Measurements from ENCODE around the gene SP2. TPM values are rescaled to one million over a fixed set of nuclear protein-coding genes. Genes with fewer than 3 reads are reported as not detected.
A peak's percentile ranks its signal among the peaks of the same experiment; 100 is the strongest.

SP2 gene
- polyA plus RNA-seq, 3 donors = 3.1 to 26.7 (median 6.8) TPM

GRCh38 chr17:47950448-47950847 lies 54.4 kb downstream of the SP2 start:
- no peak overlapping the region for H3K4me3 Mint-ChIP-seq
- H3K27ac ChIP-seq (ENCODE audit: low read depth in 1 of 2, low read length in 2 of 2) = no peak overlapping the region
- H3K36me3 Mint-ChIP-seq = peaks cover 17 to 18% of the 10 kb centered on the region in 2 donors
- H3K4me3 ChIP-seq (replicated peaks in 1 of 3; ENCODE audit: low read depth in 2 of 3, low read length in 3 of 3) = no peak overlapping the region
- no peaks in the 10 kb centered on the region for H3K79me2 ChIP-seq (ENCODE audit: insufficient read depth, low read length)
- intact Hi-C loops (cut with micrococcal nuclease) = no loop called here
- H2AFZ ChIP-seq (ENCODE audit: insufficient read depth, low read depth, low read length, poor library complexity, severe bottlenecking) = no peak overlapping the region
- no peak overlapping the region for H3K27ac Mint-ChIP-seq
- no peak overlapping the region for H3K4me2 ChIP-seq (replicated peaks; ENCODE audit: extremely low read depth, low read length, poor library complexity, severe bottlenecking)
- no peaks in the 10 kb centered on the region for H3K27me3 ChIP-seq (ENCODE audit: control insufficient read depth in 2 of 2, insufficient read depth in 2 of 2, low read length in 2 of 2)
- no peaks in the 10 kb centered on the region for H3K9me3 ChIP-seq (replicated peaks in 1 of 2; ENCODE audit: control insufficient read depth in 1 of 2, insufficient read depth in 1 of 2, low read length in 2 of 2)
- H4K20me1 ChIP-seq (ENCODE audit: insufficient read depth, low read length) = no peaks in the 10 kb centered on the region
- peaks cover 42 to 48% of the 10 kb centered on the region in 2 donors for H3K4me1 ChIP-seq (ENCODE audit: control insufficient read depth in 1 of 2, insufficient read depth in 2 of 2, low read length in 2 of 2)
- H3K9ac ChIP-seq (ENCODE audit: insufficient read depth, low read length, poor library complexity, severe bottlenecking) = no peak overlapping the region
- H3K27me3 Mint-ChIP-seq (ENCODE audit: low read depth in 3 of 3) = peaks cover 0 to 1% (median 0%) of the 10 kb centered on the region in 3 donors
- H3K4me1 Mint-ChIP-seq = peaks cover 48% of the 10 kb centered on the region
- H3K36me3 ChIP-seq (replicated peaks in 1 of 2; ENCODE audit: control insufficient read depth in 1 of 2, insufficient read depth in 2 of 2, low read length in 2 of 2) = peaks cover 3 to 13% of the 10 kb centered on the region in 2 donors
- DNase-seq = no peak
- WGBS (ENCODE audit: insufficient coverage) = 100% methylated on average over 1 of the region's 4 CpGs
- peaks cover 0 to 2% (median 0%) of the 10 kb centered on the region in 7 donors for H3K9me3 Mint-ChIP-seq
- TF ChIP-seq CTCF (IDR thresholded peaks at IDR 0.05) = no peak

- H3K4me1 ChIP-seq (ENCODE audit: control insufficient read depth in 1 of 2, insufficient read depth in 2 of 2, low read length in 2 of 2) = peaks cover 27 to 30% of the 10 kb centered on the region in 2 donors
- H3K27me3 ChIP-seq (ENCODE audit: control insufficient read depth in 2 of 2, insufficient read depth in 2 of 2, low read length in 2 of 2) = no peaks in the 10 kb centered on the region
- H3K9me3 ChIP-seq (replicated peaks in 1 of 2; ENCODE audit: control insufficient read depth in 1 of 2, insufficient read depth in 1 of 2, low read length in 2 of 2) = no peaks in the 10 kb centered on the region
- H4K20me1 ChIP-seq (ENCODE audit: insufficient read depth, low read length) = no peaks in the 10 kb centered on the region
- no peak overlapping the region for H3K4me2 ChIP-seq (replicated peaks; ENCODE audit: extremely low read depth, low read length, poor library complexity, severe bottlenecking)
- no peak overlapping the region for H3K27ac ChIP-seq (ENCODE audit: low read depth in 1 of 2, low read length in 2 of 2)
- no peak overlapping the region for H3K4me3 ChIP-seq (replicated peaks in 1 of 3; ENCODE audit: low read depth in 2 of 3, low read length in 3 of 3)
- Mint-ChIP-seq H3K36me3 (peaks cover 11 to 17% of the 10 kb centered on the region in 2 donors), H3K4me1 (peaks cover 31% of the 10 kb centered on the region), H3K4me3 (no peak overlapping the region), H3K27ac (peak overlapping the region in 4 of 7 donors; percentile 6 to 42 (median 34)), H3K9me3 (no peaks in the 10 kb centered on the region), H3K27me3 (ENCODE audit: low read depth in 3 of 3) (peaks cover 0 to 1% (median 0%) of the 10 kb centered on the region in 3 donors)
- WGBS (ENCODE audit: insufficient coverage) = 98% methylated on average over 5 of the region's 12 CpGs
- intact Hi-C loops (cut with micrococcal nuclease) = no loop called here
- no peaks in the 10 kb centered on the region for H3K79me2 ChIP-seq (ENCODE audit: insufficient read depth, low read length)
- TF ChIP-seq CTCF (IDR thresholded peaks at IDR 0.05) = no peak
- no peak for DNase-seq
- H3K36me3 ChIP-seq (replicated peaks in 1 of 2; ENCODE audit: control insufficient read depth in 1 of 2, insufficient read depth in 2 of 2, low read length in 2 of 2) = peaks cover 3 to 13% of the 10 kb centered on the region in 2 donors
- no peak overlapping the region for H3K9ac ChIP-seq (ENCODE audit: insufficient read depth, low read length, poor library complexity, severe bottlenecking)
- peak overlapping the region; percentile 27 for H2AFZ ChIP-seq (ENCODE audit: insufficient read depth, low read depth, low read length, poor library complexity, severe bottlenecking)
Observed at GRCh38 chr17:47952171-47953021, 56.4 kb downstream of the SP2 start.
